HG03103 (cell line): Measurements from ENCODE around the gene DPY19L1.
A peak's percentile ranks its signal among the peaks of the same experiment; 100 is the strongest.
"Not testable (repeated sequence)": the region's sequence is repeated elsewhere in the genome, so short reads cannot be mapped to it uniquely, and the experiment has no call there.

Experiments used
- ATAC-seq: cut with Tn5 transposase; IDR thresholded peaks from one replicate; pipeline ENCODE4 v1.9.1; 2021; ENCODE audit warnings: low read depth; ENCODE audit not compliant: unreplicated experiment

The DPY19L1 gene

DNA sequence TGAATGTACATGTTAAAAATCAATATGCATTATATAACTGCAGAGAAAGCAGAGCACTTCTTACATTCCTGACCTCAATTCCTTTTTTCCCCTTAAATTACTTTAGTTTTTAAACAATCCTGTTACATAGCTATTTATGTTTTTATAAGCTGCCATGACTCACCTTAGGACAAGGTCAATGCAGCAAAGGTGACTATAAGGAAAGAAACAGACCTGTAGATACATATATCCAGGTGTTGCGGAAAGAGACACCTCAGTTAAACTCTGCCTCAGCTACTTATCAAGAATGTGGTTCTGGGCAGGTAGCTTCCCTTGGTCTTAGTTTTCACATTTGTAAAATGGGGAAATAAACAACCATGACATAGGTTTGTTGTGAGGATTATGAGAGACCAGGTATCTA is 105.5 kb downstream of the DPY19L1 start:
- ATAC-seq, result no peak

DNA sequence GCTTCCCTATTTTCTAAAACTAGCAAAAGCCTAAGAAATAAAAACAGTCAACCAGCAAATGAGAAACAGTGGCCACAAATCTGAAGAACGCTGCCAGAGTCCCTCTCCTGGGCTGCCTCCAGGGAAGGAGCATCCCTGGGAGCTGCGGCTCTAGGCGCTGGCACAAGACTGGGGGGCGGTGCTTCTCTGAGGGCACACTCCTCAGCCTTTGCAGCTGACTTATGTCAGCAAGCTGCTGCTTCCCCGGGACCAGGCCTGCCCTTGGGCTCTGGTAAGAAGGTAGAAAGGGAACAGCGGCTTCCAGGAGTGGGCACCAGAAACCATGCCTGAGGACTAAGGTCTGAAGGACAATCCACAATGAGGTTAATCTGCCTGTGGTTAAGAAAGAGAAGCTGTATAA is 107.5 kb downstream of the DPY19L1 start:
- ATAC-seq, result not testable (repeated sequence)

DNA sequence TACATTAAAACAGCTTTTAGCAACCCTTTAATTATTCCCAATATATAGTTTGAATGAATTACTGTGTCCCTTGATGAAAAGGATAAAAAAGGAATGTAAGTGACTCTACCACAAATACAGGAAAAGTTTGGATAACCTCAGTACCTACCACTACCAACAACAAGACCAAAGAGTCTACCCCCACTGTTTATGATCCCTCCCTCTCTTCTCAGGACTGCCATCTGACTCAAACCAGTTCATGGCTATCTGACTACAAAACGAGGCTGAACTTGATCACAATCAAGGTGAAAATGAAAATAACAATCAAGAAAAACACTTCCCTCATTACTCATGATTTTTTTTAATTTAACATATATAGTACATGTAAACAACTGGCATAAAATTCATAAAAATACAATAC is 108.7 kb downstream of the DPY19L1 start:
- no peak for ATAC-seq

DNA sequence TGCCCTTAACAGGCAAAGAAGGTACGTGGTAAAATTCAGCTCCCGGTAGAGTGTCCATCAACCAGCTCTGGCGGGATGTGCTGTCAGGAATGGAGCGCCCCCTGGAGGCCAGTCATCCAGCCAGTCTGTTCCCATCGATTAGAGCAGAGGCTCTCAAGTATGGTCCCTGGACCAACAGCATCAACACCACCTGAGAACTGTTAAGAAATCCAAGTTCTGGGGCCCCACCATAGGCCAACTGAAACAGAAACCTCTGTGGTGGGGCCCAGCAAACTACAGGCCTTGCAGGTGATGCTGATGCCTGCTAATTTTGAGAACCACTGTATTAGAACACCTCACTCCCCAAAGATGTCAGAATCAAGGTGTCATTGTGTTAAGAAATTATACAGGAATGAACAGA is 109.2 kb downstream of the DPY19L1 start:
- ATAC-seq, result peak; percentile 82

DNA sequence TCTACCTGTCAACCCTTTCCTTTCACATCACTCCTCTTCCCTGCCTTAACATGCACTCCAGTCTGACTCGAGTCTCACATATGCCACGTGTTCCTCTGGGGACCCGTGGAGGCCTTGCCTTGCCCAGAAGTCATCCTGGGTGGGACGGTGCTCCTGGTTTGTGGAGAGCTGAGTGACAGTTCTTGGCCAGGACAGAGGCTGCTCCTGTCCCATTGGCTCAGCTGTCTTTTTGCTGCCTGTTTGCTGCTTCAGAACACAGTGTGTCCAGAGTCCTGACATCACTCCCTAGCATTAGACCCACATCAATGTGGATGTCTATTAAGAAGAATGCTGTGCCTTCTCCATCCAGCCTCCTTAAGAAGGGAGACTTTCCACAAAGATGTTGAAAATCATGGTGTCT is 116.8 kb downstream of the DPY19L1 start:
- ATAC-seq, result not testable (repeated sequence)

DNA sequence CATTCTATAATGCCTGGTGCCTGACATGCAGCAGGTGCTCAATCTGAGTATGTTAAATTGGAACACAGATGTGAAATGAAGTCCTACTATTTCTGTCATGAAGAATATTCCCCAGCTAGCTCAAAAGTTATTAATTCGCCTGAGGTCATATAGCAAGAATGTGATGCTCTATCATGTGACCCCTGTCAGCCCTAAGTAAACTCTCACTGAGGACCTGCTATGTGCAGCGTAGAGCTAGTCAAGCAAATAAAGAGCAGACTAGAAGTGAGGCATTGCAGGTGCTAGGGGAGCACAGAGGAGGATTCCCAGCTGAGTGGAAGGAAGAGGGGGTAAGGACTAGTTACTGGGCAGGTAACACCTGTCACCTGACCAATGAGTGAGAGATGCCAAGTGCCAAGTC is 118.2 kb downstream of the DPY19L1 start:
- not testable (repeated sequence) for ATAC-seq

DNA sequence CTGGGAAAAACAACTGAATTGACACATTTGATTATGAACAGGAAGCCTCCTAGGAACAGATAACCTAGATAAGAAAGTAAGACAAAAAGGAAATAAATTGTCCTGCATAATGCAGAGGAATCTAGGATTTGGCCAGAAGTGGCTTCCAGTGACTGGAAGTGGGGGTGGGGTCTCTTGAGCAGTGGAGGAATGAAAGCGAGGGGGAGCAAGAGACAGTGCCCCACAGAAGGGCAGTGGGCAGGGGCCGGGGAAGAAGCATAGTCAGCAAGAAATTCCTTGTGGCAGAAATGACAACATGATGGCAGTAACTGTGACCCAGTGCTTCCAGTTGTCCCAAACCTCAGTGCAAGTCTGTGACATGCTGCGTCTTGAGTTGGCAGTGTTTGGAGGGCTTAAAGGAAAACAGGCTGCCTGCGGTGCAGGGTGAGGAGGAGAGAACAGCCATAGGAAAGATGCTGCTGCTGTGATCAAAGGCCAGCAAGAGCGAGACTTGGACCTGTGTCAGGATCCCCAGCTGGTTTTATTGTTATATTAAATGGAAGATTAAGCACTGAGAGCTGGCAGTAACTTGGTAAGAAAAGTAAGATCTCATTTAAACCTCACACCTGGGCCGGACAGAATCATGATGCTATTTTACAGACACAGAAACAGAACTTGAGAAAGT is 119.0 kb downstream of the DPY19L1 start:
- ATAC-seq, result not testable (repeated sequence)

DNA sequence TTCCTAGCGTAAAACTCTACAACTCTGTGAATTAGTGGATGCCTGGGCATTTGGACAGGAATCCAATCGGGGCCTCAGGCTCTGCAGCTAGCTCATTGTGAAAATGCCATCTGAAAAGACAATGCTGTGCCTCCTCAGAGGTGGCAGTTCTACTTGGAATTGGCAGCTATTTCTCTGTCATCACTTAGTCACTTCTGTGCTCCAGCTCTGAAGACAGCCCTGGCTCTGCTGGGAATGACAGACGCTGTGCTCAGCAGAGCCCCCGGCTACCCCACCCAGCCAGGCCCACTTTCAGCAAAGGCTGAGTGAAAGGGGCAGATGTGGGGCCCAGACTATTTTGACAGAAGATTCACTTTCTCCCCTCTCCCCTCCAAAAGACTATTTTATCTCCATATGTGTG is 119.8 kb downstream of the DPY19L1 start:
- not testable (repeated sequence) for ATAC-seq

DNA sequence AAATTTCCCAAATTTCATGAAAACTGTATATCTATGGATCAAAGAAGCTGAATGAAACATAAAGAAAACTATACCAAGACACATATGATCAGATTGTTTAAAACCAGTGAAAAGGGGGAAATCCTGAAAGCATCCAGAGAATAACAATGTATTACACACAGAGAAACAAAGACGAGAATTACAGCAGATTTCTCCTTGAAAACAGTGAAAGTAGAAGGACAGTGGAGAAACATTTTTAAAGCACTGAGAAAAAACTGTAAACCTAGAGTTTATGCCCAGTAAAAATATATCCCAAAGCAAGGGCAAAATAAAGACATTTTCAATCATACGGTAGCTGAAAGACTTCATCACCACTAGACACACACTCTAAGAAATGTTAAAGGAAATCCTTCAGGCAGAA is 121.0 kb downstream of the DPY19L1 start:
- no peak for ATAC-seq

DNA sequence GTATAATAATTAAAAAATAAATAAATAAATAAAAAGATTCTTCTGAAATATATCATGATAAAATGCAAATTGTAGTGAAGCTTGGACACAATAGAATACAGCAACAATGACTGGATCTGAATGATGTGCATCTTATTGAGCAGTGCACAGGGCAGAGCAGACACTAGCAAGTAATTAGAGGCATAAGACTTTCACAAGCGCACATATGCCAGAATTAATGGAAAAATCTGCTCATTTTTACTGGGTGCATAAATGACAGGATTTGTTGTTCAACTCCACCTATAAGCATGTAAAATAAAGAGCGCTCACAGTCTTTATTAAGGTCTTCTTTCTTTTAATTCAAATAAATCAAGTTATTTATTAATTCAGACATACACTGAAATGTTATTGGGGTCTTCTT is 125.0 kb downstream of the DPY19L1 start:
- no peak for ATAC-seq

DNA sequence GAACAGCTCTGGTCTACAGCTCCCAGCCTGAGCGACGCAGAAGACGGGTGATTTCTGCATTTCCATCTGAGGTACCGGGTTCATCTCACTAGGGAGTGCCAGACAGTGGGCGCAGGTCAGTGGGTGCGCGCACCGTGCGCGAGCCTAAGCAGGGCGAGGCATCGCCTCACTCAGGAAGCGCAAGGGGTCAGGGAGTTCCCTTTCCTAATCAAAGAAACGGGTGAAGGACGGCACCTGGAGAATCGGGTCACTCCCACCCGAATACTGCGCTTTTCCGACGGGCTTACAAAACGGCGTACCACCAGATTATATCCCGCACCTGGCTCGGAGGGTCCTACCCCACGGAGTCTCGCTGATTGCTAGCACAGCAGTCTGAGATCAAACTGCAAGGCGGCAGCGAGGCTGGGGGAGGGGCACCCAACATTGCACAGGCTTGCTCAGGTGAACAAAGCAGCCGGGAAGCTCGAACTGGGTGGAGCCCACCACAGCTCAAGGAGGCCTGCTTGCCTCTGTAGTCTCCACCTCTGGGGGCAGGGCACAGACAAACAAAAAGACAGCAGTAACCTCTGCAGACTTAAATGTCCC is 130.9 kb downstream of the DPY19L1 start:
- ATAC-seq, result not testable (repeated sequence)

DNA sequence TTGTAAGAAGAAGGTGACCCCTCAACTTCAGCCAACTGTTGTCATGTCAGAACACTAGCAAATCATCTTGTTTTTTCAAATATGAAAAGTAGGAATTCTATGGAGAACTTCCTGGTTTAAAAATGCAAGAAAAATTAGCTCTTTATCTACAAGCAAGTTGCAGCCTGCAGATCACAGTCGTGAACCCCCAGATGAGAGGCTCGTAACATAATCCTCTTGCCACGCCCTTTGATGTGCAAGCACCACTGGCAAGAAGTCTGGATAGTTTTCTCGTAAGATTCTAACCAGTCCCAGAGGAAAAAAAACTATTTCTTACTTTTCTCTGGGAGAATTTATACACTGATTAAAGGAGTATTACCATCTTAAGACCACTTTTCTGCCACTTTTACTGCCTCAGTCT is 132.3 kb downstream of the DPY19L1 start:
- no peak for ATAC-seq

DNA sequence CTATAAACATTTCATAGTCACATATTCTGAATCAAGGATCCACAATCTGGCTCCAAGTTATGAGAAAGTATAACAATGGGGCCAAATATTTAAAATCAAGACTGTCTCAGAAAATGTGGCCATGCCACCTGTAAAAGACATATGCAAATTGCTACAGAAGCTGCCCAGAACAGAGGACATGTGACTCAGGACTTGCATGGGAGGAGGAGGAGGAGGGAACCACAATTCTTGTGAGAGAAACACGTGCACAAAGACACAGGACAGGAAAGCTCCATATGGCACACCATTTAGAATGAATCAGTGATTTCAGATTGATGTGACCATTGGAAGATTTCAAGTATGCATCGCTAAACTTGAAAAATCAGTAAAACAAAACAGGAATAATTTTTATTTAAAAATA is 133.4 kb downstream of the DPY19L1 start:
- ATAC-seq, result not testable (repeated sequence)

DNA sequence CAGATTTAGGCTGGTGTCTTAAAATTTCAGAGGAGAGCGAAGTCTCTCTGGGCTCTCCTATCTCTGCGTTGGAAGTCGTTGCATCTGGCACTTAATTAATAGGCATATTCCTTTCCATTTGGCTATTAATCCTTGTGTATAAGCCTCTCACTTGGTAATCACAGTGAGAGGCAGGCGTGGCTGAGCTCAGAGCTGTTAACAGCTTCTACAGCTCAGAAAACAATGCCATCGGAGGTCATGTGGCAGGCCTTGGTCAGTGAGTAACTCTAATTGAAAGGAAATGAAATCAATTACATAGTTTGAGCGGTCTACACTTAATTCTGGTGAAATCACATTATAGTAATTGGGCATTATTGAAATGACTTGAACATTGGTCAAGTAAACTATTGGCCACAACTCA is 135.1 kb downstream of the DPY19L1 start:
- no peak for ATAC-seq

DNA sequence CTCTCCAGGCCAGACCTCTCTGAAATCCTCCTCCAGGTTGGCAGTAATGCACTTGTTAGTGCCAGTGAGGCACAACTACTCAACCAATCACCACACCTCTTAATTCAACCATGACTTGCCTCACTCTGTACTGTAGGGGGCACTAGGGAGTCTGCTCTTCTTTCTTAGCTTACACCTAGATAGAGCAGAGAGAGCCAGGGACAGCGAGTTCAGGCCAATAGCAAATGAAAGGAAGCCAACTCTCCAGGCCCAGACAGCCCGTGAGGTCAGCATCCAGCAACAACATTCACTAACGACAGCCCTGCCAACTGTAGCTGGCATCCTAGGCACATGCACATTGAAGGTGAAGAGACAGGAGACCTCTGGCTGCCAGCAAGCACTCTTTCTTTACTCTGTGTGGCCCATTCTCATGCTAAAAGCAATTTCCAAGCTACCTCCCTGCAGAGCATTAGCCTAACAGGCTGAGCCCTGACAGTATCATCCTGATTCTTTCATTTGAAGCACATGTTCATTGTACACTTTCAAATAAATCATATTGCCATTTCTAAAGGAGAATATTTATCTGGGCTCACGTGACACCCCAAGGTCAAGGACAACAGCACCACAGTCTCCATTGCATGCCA is 136.3 kb downstream of the DPY19L1 start:
- peak; percentile 72 for ATAC-seq

DNA sequence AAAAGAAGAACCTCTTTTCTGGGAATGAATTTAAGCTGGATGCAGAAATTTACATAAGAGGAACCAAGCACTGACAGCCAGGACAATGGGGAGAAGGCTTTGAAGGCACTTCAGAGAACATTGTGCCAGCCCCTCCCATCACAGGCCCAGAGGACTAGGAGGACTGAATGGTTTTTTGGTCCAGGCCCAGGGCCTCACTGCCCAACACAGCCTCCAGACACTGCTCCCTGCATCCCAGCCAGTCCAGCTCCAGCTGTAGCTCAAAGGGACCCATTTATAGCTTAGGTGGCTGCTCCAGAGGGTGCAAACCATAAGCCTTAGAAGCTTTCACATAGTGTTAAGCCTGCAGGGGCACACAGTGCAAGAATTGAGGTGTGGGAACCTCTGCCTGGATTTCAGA is 142.1 kb downstream of the DPY19L1 start:
- no peak for ATAC-seq

DNA sequence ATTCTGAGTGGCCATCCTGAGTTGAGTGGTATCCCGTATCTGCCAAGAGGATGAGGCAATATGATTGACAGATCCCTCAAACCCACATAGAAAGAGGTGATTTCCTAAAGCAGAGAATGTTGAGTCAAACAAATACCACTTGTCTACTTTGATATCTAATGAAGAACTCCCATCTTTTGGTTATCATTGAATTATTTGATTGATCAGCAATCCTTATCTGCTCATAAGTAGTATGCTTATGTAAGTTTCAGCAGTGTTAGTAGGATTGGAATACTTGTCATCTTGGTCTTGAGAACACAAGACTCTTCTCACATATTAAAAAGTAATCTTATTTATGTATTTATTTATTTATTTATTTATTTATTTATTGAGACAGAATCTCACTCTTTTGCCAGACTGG is 147.3 kb downstream of the DPY19L1 start:
- no peak for ATAC-seq

DNA sequence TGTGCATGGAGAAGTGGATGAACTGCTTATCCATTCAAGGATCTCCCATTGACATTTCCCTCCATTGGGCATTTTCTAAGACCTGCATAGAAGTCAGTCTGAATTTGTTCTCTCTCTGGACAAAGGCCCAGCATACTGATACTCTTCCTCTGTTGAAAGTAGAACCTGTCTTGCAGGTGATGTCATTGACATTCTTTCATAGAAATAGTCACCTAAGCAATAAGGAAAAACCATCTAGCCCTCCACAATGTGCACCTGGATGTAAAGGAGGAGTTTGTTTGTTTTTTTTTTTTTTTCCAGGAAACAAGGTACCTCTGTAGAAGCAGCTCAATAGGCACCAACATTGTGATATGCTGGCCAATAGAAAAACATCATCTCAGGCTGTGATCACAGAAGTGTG is 150.4 kb downstream of the DPY19L1 start:
- no peak for ATAC-seq

DNA sequence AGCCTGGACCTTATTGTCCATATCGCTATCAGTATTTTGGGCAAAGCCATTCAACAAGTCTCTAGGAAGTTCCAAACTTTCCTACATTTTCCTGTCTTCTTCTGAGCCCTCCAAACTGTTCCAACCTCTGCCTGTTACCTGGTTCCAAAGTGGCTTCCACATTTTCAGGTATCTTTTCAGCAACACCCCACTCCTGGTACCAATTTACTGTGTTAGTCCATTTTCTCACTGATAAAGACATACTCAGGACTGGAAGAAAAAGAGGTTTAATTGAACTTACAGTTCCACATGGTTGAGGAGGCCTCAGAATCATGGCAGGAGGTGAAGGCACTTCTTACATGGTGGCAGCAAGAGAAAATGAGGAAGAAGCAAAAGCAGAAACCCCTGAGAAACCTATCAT is 153.4 kb downstream of the DPY19L1 start:
- not testable (repeated sequence) for ATAC-seq

DNA sequence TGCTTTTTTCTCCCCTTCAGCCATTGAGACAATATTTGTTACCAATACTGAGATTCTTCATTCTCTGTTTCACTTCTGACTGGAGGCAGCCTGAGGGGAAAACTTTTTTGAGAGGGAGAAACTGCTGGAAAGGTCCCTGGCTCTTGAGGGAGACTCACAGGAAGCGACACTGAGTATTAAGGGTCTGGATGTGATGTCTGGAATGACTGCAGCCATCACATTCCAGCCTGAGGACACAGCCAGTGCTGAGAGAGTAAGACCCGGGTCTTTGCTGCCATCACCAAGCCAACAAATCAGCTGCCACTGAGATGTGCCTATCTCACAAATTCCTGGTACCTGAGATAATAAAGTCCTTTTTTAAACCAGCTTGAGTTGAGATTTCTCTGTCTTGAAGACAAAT is 157.4 kb downstream of the DPY19L1 start:
- ATAC-seq, result no peak

DNA sequence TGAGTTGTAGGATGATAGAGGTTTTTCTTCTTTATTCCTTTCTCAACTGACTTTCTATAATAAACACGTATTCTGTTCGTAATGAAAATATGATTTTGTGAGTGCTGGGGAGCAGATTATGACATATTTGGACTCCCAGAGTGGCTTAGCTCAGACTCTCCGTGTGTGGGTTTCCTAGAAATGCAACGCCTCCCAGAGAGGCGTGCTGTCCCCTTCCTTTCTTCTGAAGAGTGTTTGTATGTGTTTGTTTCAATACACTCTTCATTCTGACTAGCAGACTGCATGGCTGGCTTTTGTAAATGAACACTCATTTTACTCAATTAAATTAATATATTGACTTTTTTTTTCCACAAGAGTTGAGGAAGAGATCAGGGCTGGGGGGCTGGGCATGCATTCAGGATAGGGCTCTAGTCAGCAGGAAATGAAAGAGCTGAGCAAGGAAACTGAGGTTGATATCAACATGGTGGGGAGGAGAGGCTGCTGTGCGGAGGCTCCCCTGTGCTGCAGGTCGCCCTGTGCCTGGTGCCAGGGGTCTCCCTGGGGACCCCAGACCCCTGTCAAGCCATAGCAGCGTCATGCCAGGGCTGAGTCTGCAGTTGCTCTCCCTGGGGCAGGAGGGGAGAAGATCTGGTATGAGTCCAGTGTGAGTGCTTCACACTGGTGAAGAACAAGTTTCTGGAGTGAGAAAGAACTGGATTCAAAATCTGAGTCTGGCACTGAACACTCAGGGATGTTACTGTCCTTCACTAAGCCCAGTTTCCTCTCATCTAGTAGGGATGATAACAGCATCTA is 158.1 kb downstream of the DPY19L1 start:
- ATAC-seq, result not testable (repeated sequence)
